ENCODE data around the gene CAMTA1.
"Not testable (repeated sequence)": the region's sequence is repeated elsewhere in the genome, so short reads cannot be mapped to it uniquely, and the experiment has no call there.

Gene CAMTA1

DNA sequence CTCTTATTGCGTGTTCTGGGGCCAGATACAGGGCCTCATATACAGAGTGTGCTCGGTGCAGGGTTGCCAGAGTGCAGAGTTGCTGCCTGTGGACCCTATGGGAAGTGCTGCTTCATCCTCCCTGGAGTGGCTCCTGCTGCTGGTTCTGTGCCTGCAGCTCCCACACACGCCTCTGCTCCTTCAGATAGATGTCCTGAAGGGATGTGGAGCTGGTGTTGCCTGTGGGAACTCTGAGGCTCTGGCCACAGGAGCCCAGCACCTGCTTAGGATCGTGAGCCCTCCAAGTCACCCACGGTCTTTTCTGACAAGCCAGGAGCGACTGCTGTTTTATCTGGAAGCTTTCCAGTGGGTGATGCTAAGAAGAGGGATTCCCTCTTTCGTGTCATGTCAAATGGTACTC is 120.5 kb downstream of the CAMTA1 start:
- no peak for DNase-seq (ENCODE audit: low read depth in 3 of 3)

GRCh38 chr1:6906783-6907182 is 121.5 kb downstream of the CAMTA1 start:
- DNase-seq (ENCODE audit: low read depth in 3 of 3), result no peak

- no peak for DNase-seq (ENCODE audit: low read depth in 3 of 3)
These were observed 121.9 kb downstream of the CAMTA1 start for GRCh38 chr1:6907201-6907600.

- no peak for DNase-seq (ENCODE audit: low read depth in 3 of 3)
These were observed 122.6 kb downstream of the CAMTA1 start for GRCh38 chr1:6907676-6908434.

DNA sequence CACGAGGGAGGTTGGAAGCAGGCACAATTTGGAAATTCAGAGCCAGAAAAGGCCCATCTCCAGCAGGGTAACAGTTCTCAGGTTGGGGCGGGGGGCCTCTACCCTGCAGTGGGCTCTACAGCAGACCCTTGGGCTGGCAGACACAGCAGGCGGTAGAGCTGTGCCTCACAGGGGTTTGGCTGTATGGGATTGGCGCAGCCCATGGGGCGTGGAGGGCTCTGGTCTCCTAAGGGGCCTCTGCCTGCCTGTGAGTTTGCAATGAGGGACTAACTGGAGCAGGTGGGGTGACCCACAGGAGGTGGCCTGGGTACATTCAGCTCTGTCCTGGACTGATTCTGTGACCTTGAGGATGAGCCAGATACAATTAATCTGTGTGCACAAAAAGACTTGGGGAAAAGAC is 124.1 kb downstream of the CAMTA1 start:
- no peak for DNase-seq (ENCODE audit: low read depth in 3 of 3)

DNA sequence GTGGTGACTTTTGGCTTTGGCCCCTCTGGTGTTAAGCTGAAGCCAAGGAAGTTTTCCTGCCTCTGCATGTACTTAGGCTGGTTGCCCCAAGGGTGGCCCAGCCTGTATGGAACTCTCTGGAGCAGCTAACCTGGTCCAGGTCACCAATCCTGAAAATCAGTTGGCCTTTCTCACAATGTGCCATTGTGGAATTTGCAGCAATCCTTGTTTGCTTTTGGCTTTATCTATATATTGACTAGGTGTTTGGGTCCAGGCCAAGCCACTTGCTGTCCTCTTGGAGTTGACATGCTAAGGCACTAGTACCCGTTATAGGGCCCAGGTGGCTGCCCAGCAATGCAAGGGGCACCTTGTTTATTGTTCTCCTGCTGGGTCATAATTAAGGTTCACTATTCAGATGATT is 124.6 kb downstream of the CAMTA1 start:
- DNase-seq (ENCODE audit: low read depth in 3 of 3), result no peak

DNA sequence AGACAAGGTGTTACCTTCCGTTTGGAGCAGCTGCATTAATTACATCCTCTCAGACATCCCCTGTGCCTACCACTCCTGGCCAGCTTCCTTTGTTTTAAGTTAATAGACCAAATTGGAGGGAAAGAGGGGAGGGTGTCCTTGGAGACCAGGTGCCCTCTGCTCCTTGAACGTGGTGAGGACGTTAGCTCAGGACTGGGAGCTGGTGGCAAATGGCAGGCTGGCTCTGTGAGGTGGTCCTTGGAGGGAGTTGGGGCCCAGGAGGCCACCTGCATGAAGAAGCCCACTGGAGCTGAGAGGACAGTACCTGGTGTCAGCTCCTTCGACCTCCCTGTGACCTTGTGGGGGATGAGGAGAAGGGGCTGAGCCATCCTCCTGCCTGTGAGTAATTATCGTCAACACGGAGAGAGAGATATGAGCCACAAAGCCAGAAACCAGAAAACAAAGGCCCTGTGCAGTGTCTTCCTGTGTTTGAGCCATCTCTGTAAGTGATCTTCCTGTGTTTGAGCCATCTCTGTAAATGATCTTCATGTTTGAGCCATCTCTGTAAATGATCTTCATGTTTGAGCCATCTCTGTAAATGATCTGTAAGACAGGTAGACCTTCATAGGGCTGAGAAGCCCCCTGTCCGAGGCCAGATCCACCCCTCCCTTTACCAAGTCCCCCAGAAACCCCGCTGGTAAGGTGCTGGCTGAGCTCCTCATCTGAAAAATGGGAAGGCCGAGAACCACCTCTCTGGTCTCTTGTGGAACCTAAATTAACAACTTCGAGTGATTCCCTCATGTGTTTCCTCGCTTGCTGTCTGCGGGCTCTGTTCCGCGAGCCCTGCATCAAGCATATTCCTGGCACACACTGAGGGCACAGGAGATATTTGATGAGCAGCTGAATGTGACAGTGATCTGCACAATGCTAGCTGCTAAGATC is 126.0 kb downstream of the CAMTA1 start:
- DNase-seq (ENCODE audit: low read depth in 3 of 3), result no peak

GRCh38 chr1:6911974-6912373 is 126.7 kb downstream of the CAMTA1 start:
- DNase-seq (ENCODE audit: low read depth in 3 of 3), result no peak

GRCh38 chr1:6912518-6912917 is 127.3 kb downstream of the CAMTA1 start:
- no peak for DNase-seq (ENCODE audit: low read depth in 3 of 3)

GRCh38 chr1:6913086-6913485 is 127.8 kb downstream of the CAMTA1 start:
- DNase-seq (ENCODE audit: low read depth in 3 of 3), result no peak

- no peak for DNase-seq (ENCODE audit: low read depth in 3 of 3)
These were observed 129.5 kb downstream of the CAMTA1 start for GRCh38 chr1:6914706-6915105.

GRCh38 chr1:6915999-6916565 is 130.8 kb downstream of the CAMTA1 start:
- DNase-seq (ENCODE audit: low read depth in 3 of 3), result no peak

DNA sequence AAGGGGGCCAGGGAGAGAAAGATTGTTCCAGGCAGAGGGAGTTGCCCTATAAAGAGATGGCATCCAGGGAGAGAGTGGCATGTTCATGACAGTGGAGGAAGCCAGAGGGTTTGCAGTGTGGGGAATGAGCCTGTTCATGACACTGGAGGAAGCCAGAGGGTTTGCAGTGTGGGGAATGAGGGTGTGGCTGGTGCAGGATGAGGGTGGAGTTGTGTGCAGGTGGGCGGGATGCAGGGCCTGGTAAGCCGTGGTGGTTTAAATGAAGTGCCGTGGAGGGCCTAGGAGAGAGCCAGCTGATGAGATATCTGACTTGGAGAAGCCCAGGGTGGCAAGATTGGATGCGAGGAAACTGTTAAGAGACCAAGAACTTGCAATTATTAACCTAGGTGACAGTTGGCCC is 131.8 kb downstream of the CAMTA1 start:
- no peak for DNase-seq (ENCODE audit: low read depth in 3 of 3)

DNA sequence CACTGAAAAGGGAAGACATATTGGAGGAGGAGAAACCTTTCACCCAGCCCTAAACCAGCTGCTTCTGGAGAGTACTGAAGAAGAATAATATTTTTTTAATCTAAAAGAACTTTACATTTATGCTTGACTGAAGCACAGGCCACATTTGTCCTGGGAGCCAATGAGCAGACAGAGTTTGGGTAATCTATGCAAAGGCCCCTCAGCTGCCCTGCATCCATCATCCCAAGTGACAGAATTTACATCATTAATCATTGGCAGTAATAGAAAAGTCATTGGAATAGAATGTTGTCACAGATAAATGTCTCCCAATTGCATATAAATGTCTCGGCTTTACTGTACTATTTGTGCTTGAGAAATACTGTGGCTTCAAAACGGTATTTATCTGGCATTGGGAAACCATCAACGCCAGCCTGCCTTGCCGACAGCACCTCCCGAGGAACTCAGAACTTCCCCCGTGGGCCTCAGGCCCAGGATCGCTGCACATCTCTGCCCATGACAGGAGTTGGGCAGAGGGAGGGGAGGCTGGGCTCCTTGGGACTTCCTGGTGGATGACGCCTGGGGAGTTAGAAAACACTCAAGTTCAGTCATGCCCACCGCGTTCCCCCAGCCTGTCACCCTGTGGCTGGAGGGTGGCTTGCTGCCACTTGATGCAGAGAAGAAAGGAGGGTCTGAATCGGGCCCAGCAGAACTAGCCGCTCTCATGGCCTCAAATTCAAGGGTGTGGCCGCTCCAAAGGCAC is 133.1 kb downstream of the CAMTA1 start:
- DNase-seq (ENCODE audit: low read depth in 3 of 3), result no peak

DNA sequence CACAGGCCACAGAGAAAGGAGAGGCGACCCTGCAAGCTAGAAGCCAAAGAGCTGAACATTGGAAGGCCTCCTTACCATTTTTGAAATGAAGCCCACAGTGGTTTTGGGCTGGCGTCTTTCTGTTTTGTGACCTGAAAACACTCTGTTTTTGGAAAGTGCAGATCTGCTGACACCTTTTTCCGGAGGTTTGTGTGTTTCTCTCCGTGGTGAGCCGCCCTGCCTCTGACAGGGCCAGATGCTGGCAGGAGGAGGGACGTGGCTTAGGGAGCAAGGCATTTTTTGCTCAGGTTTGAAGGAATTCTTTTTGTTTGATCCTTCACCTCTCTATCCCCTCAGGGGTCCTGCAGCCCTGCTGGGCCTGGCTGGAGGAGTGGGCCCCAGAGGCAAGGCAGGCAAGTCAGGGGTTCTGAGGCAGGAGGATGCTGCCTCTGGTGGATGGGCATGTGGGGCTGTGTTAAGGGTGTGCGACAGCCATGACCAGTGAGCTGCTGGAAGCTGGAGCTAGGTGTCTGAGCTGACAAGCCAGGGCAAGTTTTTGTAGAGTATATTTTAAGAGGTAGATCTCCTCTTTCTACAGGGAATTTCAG is 133.8 kb downstream of the CAMTA1 start:
- DNase-seq (ENCODE audit: low read depth in 3 of 3), result no peak

GRCh38 chr1:6921506-6921905 is 136.3 kb downstream of the CAMTA1 start:
- DNase-seq (ENCODE audit: low read depth in 3 of 3), result not testable (repeated sequence)

- DNase-seq (ENCODE audit: low read depth in 3 of 3), result no peak
These were observed 137.1 kb downstream of the CAMTA1 start for GRCh38 chr1:6922096-6922931.

- no peak for DNase-seq (ENCODE audit: low read depth in 3 of 3)
These were observed 137.8 kb downstream of the CAMTA1 start for GRCh38 chr1:6923012-6923411.

DNA sequence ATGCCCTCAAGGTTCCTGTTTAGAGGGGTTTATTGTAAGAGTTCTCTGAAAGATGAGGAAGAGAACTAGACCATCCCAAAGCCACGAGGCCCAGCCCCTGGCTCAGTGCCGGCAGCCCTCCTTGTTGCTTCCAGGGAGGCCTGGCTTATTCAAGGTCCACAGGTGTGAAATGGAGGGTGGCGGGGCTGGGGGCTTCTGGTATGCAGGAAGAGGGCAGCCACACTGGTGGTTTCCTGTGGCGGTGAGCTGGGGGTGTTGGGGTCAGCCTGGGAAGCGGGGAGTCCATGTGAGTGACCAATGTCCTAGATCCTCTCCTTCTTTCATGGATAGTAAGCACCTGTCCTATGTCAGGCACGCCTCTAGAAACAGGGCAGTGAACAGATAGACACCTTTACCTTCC is 138.2 kb downstream of the CAMTA1 start:
- no peak for DNase-seq (ENCODE audit: low read depth in 3 of 3)

All from stimulated activated CD4-positive, alpha-beta T cell treated with anti-CD3 and anti-CD28 coated beads, TNF-alpha, amount 100 ng/mL, for 48 hours (primary cell).